Keratinocyte (primary cell): ENCODE results near the gene R3HDM2. TPM values are rescaled to one million over a fixed set of nuclear protein-coding genes. Genes with fewer than 3 reads are reported as not detected.

Experiments
- DNase-seq: peaks from one replicate; pipeline ENCODE4 v3.0.0-alpha.2; 2011; ENCODE audit warnings: low read depth, missing footprints, low spot score
- FAIRE-seq: peaks from 2 replicates; lab custom pipeline; 2011; peaks lifted over from hg19 to GRCh38; lab: Jason Lieb, UNC
- H2AFZ ChIP-seq: 2 replicates; pipeline ENCODE4 v1.6.0; 2012; ENCODE audit warnings: low read length, control low read depth, inconsistent platforms; ENCODE audit not compliant: control insufficient read depth
- H3K27ac ChIP-seq: 2 replicates; pipeline ENCODE4 v1.5.1; 2011; ENCODE audit warnings: low read length; ENCODE audit not compliant: control insufficient read depth, insufficient read depth
- H3K27me3 ChIP-seq: 3 replicates; pipeline ENCODE4 v1.6.0; 2011; ENCODE audit warnings: low read length; ENCODE audit not compliant: control insufficient read depth, insufficient read depth; ENCODE audit errors: extremely low read depth
- H3K36me3 ChIP-seq, 2 experiments: 2 replicates in 1 of 2; 3 replicates in 1 of 2; pipeline ENCODE4 v1.5.1; 2011; ENCODE audit warnings: low read length in 2 of 2, mild to moderate bottlenecking in 1 of 2; ENCODE audit not compliant: control insufficient read depth in 2 of 2, insufficient read depth in 2 of 2; ENCODE audit errors: extremely low read depth in 1 of 2
- H3K4me1 ChIP-seq: 3 replicates; pipeline ENCODE4 v1.5.1; 2011; ENCODE audit warnings: low read length; ENCODE audit not compliant: control insufficient read depth, insufficient read depth; ENCODE audit errors: extremely low read depth
- H3K4me2 ChIP-seq: 3 replicates; pipeline ENCODE4 v1.6.0; 2011; ENCODE audit warnings: low read depth, low read length; ENCODE audit not compliant: control insufficient read depth, insufficient read depth; ENCODE audit errors: extremely low read depth
- H3K4me3 ChIP-seq, 3 experiments: fragments of 200-600 bp in 1 of 3; sonication (generic) in 1 of 3; 2 replicates in 2 of 3; 3 replicates in 1 of 3; pipeline ENCODE4 v1.5.1; 2011 to 2016; ENCODE audit warnings: low read length in 3 of 3, mild to moderate bottlenecking in 3 of 3, control low read depth in 2 of 3, inconsistent platforms in 1 of 3, low read depth in 1 of 3, mixed read lengths in 1 of 3, mixed run types in 1 of 3, moderate library complexity in 1 of 3; ENCODE audit not compliant: control insufficient read depth in 2 of 3, insufficient read depth in 2 of 3; ENCODE audit errors: extremely low read depth in 1 of 3
- H3K79me2 ChIP-seq: 2 replicates; pipeline ENCODE4 v1.6.0; 2012; ENCODE audit warnings: low read length; ENCODE audit not compliant: control insufficient read depth, insufficient read depth
- H3K9ac ChIP-seq: 3 replicates; pipeline ENCODE4 v1.6.0; 2011; ENCODE audit warnings: low read length; ENCODE audit not compliant: control insufficient read depth, insufficient read depth; ENCODE audit errors: extremely low read depth
- H3K9me1 ChIP-seq: 3 replicates; pipeline ENCODE4 v1.6.0; 2011; ENCODE audit warnings: low read length; ENCODE audit not compliant: control insufficient read depth, insufficient read depth; ENCODE audit errors: extremely low read depth
- H3K9me3 ChIP-seq: 2 replicates; pipeline ENCODE4 v1.5.1; 2012; ENCODE audit warnings: low read depth, low read length; ENCODE audit not compliant: control insufficient read depth
- H4K20me1 ChIP-seq: 3 replicates; pipeline ENCODE4 v1.6.0; 2011; ENCODE audit warnings: low read length; ENCODE audit not compliant: control insufficient read depth, insufficient read depth; ENCODE audit errors: extremely low read depth
- EZH2 ChIP-seq: IDR thresholded peaks from one replicate; pipeline ENCODE4 v1.6.1; 2012; ENCODE audit warnings: inconsistent platforms, mild to moderate bottlenecking, low read length, moderate library complexity
- dilution Hi-C: fragments of 300-500 bp; cut with MboI; formaldehyde crosslinking; loops from one replicate; pipeline ENCODE4 v1.7.0; 2020; ENCODE audit warnings: low sequenced_read_pairs; ENCODE audit not compliant: extremely low pct_ligation_motif_present
- polyA plus RNA-seq, 5 experiments: library from polyadenylated mRNA; depleted of rRNA in 3 of 5; stranded (reverse) in 3 of 5; stranded (forward) in 1 of 5; unstranded in 1 of 5; fragments of >200 nt; gene quantifications; 1 replicate in 1 of 5; 2 replicates in 3 of 5; 3 replicates in 1 of 5; pipeline versions ENCODE4 v1.2.1 to v1.2.3, GENCODE V29; 2011 to 2012; ENCODE audit warnings: missing spikeins in 2 of 5, low read depth in 1 of 5, low replicate concordance in 1 of 5
- TF ChIP-seq, protein P1 (sequence below), 3 experiments: IDR thresholded peaks in 1 of 3; conservative IDR thresholded peaks in 1 of 3; optimal IDR thresholded peaks in 1 of 3; 2 replicates in 2 of 3; 3 replicates in 1 of 3; pipeline versions ENCODE3 to v1.5.1; 2011; ENCODE audit warnings: low read length in 3 of 3, mild to moderate bottlenecking in 3 of 3, moderate library complexity in 2 of 3, control low read depth in 1 of 3, inconsistent platforms in 1 of 3; ENCODE audit not compliant: insufficient read depth in 2 of 3; ENCODE audit errors: extremely low read depth in 1 of 3

R3HDM2 gene
- polyA plus RNA-seq, 1 donor (not counting 4 experiments of a cell fraction or from before 2014, with no cell fraction given), result 11.1 TPM

DNA sequence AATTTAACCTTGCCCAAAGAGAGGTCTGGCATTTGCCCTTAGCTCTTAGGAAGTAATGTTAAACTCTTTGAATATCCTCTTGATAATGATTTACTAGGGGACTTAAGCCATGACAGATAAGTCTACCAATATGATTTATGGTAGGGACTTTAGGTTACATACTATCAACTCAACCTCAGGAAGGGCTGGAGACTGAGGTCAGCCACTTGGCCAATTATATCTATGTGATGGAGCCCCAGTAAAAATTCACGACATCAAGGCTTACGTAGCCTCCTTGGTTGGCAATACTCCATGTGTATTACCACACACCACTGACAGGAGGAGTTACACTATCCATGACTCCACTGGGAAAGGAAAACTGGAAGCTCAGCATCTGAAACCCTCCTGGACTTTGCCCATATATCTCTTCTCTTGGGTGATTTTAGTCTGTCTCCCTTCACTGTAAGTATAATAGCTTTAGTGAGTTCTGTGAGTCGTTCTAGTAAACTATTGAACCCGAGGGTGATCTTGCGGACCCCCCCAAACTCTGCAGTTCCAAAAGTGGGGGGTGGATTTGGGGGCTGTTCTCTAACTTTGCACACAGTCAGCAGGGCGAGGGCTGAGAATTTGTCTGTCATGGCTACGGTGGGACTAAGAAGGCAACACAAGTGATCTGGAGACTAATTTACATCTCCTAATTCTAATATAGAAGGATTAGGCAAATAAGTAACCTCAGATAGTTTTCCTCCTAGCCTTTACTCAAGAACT is 62.3 kb downstream of the R3HDM2 start:
- FAIRE-seq (no peak), DNase-seq (no peak)
- Histone ChIP-seq H3K4me1 (peaks cover 6% of the 10 kb centered on the region), H3K9me3 (no peaks in the 10 kb centered on the region), H3K27me3 (no peaks in the 10 kb centered on the region), H3K27ac (no peak overlapping the region), H3K4me2 (no peak overlapping the region), H4K20me1 (no peaks in the 10 kb centered on the region), H2AFZ (no peak overlapping the region), H3K4me3 (no peak overlapping the region), H3K79me2 (no peaks in the 10 kb centered on the region), H3K36me3 (no peaks in the 10 kb centered on the region), H3K9me1 (no peaks in the 10 kb centered on the region), H3K9ac (no peak overlapping the region)
- TF ChIP-seq EZH2, result no peak
- TF ChIP-seq, protein P1, sequence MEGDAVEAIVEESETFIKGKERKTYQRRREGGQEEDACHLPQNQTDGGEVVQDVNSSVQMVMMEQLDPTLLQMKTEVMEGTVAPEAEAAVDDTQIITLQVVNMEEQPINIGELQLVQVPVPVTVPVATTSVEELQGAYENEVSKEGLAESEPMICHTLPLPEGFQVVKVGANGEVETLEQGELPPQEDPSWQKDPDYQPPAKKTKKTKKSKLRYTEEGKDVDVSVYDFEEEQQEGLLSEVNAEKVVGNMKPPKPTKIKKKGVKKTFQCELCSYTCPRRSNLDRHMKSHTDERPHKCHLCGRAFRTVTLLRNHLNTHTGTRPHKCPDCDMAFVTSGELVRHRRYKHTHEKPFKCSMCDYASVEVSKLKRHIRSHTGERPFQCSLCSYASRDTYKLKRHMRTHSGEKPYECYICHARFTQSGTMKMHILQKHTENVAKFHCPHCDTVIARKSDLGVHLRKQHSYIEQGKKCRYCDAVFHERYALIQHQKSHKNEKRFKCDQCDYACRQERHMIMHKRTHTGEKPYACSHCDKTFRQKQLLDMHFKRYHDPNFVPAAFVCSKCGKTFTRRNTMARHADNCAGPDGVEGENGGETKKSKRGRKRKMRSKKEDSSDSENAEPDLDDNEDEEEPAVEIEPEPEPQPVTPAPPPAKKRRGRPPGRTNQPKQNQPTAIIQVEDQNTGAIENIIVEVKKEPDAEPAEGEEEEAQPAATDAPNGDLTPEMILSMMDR (optimal IDR thresholded peaks at IDR 0.05 in 1 of 3, IDR thresholded peaks at IDR 0.05 in 1 of 3, conservative IDR thresholded peaks at IDR 0.05 in 1 of 3; ENCODE audit: extremely low read depth in 1 of 3, insufficient read depth in 2 of 3, low read length in 3 of 3), result no peak
- dilution Hi-C loops, result no loop called here

DNA sequence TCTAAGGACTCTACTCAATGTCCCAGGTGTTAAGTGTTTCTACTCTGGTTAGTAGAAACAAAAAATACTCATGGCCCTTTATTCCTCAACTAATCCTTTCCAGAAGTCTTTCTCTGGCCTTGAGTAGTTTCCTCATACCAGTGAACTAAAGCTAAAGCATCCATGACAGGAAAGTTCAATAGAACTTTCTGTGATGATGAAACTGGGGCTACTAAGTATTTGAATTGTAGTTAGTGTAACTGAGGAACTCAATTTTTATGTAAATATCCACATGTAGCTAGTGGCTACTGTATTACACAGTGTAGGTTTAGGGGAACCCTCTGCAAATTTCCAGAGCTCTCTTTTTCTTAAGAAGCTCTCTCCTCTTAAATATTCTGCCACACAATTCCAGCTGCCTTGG is 63.7 kb downstream of the R3HDM2 start:
- no peaks in the 10 kb centered on the region for H3K9me3 ChIP-seq
- no peak overlapping the region for H2AFZ ChIP-seq
- H3K27me3 ChIP-seq, result no peaks in the 10 kb centered on the region
- no peak overlapping the region for H3K9ac ChIP-seq
- no peaks in the 10 kb centered on the region for H3K79me2 ChIP-seq
- no peak overlapping the region for H3K4me3 ChIP-seq
- FAIRE-seq (no peak), DNase-seq (no peak)
- peaks cover 1% of the 10 kb centered on the region for H3K4me1 ChIP-seq
- H3K36me3 ChIP-seq, result no peaks in the 10 kb centered on the region
- no peaks in the 10 kb centered on the region for H4K20me1 ChIP-seq
- dilution Hi-C loops, result no loop called here
- H3K27ac ChIP-seq, result no peak overlapping the region
- H3K4me2 ChIP-seq, result no peak overlapping the region
- TF ChIP-seq, protein P1 (optimal IDR thresholded peaks at IDR 0.05 in 1 of 3, IDR thresholded peaks at IDR 0.05 in 1 of 3, conservative IDR thresholded peaks at IDR 0.05 in 1 of 3; ENCODE audit: extremely low read depth in 1 of 3, insufficient read depth in 2 of 3, low read length in 3 of 3), result no peak
- TF ChIP-seq EZH2, result no peak
- H3K9me1 ChIP-seq, result no peaks in the 10 kb centered on the region
